IPS DF 6.9 (cell line): ENCODE measurements around the gene PHEX.

Experiments
- DNase-seq: peaks from one replicate; pipeline ENCODE4 v3.0.0-alpha.2; 2013; ENCODE audit warnings: low read depth, low spot score
- H3K27ac ChIP-seq: one replicate; pipeline ENCODE4 v1.5.1; 2013; ENCODE audit warnings: low read length, control low read depth
- H3K27me3 ChIP-seq: 2 replicates; pipeline ENCODE4 v1.6.1; 2013; ENCODE audit warnings: mild to moderate bottlenecking, low read length; ENCODE audit not compliant: control insufficient read depth, insufficient read depth
- H3K36me3 ChIP-seq: 2 replicates; pipeline ENCODE4 v1.6.1; 2013; ENCODE audit warnings: low read length; ENCODE audit not compliant: control insufficient read depth, insufficient read depth
- H3K4me1 ChIP-seq: 2 replicates; pipeline ENCODE4 v1.6.1; 2013; ENCODE audit warnings: low read length; ENCODE audit not compliant: control insufficient read depth, insufficient read depth
- H3K4me3 ChIP-seq: 2 replicates; pipeline ENCODE4 v1.5.1; 2013; ENCODE audit warnings: mild to moderate bottlenecking, low read length
- H3K9me3 ChIP-seq: 2 replicates; pipeline ENCODE4 v1.6.1; 2013; ENCODE audit warnings: low read length, inconsistent platforms; ENCODE audit not compliant: control insufficient read depth, insufficient read depth
- WGBS: extraction: QIAGEN DNeasy Blood & Tissue Kit; methylation state at CpG from one replicate; pipeline ENCODE4 v1.1.7; 2013; ENCODE audit warnings: mixed read lengths, missing lambda C conversion rate; ENCODE audit not compliant: insufficient read length, insufficient coverage; 5-methylcytosine and 5-hydroxymethylcytosine counted together

PHEX gene

GRCh38 chrX:22165732-22166457, 133.8 kb downstream of the PHEX start:
- H3K27ac ChIP-seq, result no peak overlapping the region
- WGBS, result no CpG with 5 or more reads among the region's 4 CpGs
- no peaks in the 10 kb centered on the region for H3K27me3 ChIP-seq
- H3K4me1 ChIP-seq, result no peaks in the 10 kb centered on the region
- no peak overlapping the region for H3K4me3 ChIP-seq
- H3K36me3 ChIP-seq, result no peaks in the 10 kb centered on the region
- DNase-seq, result no peak
- H3K9me3 ChIP-seq, result no peaks in the 10 kb centered on the region

GRCh38 chrX:22171287-22172060, 139.3 kb downstream of the PHEX start:
- DNase-seq, result no peak
- no peak overlapping the region for H3K27ac ChIP-seq
- no peaks in the 10 kb centered on the region for H3K9me3 ChIP-seq

GRCh38 chrX:22173966-22174365, 141.8 kb downstream of the PHEX start:
- H3K27ac ChIP-seq, result no peak overlapping the region
- no peak for DNase-seq
- WGBS, result no CpG with 5 or more reads among the region's 5 CpGs
- no peak overlapping the region for H3K4me3 ChIP-seq
- no peaks in the 10 kb centered on the region for H3K9me3 ChIP-seq
- H3K36me3 ChIP-seq, result no peaks in the 10 kb centered on the region
- no peaks in the 10 kb centered on the region for H3K27me3 ChIP-seq
- no peaks in the 10 kb centered on the region for H3K4me1 ChIP-seq

More at GRCh38 chrX:22171287-22172060, 139.3 kb downstream of the PHEX start:
- no peaks in the 10 kb centered on the region for H3K4me1 ChIP-seq
- WGBS, result no CpG with 5 or more reads among the region's 7 CpGs
- H3K27me3 ChIP-seq, result no peaks in the 10 kb centered on the region
- no peak overlapping the region for H3K4me3 ChIP-seq
- no peaks in the 10 kb centered on the region for H3K36me3 ChIP-seq

DNA sequence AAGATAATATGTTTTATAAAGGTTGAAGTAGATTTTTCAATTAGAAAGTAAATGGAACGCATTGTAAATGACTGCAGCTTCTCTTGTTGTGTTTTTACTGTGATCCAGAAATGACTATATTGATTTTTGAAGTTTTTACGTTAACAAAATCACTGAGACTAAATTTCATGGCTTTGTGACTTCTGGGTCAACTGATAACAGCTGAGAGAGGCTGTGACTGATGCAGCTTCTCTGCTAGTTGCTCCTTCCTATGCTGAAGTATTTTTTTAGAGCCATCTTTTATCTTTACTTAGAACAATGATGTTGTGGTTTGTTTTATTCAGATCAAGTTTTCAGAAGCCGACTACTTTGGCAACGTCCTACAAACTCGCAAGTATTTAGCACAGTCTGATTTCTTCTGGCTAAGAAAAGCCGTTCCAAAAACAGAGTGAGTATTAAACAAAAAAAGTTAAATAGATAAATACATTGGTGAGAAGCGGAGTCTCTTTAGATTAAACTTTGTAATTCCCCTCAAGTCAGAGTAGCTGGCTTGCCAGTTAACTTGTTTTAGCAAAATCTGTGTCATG, 145.9 kb downstream of the PHEX start:
- Histone ChIP-seq H3K36me3 (no peaks in the 10 kb centered on the region), H3K4me1 (no peaks in the 10 kb centered on the region), H3K27ac (no peak overlapping the region), H3K27me3 (no peaks in the 10 kb centered on the region), H3K4me3 (no peak overlapping the region), H3K9me3 (no peaks in the 10 kb centered on the region)
- WGBS, result no CpG with 5 or more reads among the region's 7 CpGs
- DNase-seq, result no peak

- Histone ChIP-seq H3K27me3 (no peaks in the 10 kb centered on the region), H3K4me1 (no peaks in the 10 kb centered on the region), H3K4me3 (no peak overlapping the region), H3K27ac (no peak overlapping the region), H3K9me3 (no peaks in the 10 kb centered on the region), H3K36me3 (no peaks in the 10 kb centered on the region)
- no peak for DNase-seq
- WGBS, result no CpG with 5 or more reads among the region's 2 CpGs
Measured at GRCh38 chrX:22184096-22184495, 152.0 kb downstream of the PHEX start.

DNA sequence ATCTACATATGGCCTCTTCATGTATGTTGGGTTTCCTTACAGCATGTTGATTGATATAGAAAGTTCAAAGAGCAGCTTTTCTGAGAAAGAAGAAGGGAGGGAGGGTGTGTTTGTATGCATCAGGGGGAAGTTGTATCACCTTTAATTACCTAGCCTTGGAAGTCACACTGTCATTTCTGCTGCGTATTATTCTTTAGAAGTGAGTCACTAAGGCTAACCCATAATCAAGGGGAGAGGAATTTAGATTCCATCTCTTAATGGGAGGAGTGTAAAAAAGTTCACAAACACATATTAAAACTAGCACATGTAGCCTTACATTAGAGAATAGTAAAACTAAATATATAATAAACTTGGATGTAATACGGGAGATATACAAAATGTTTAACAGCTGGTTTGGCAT, 154.0 kb downstream of the PHEX start:
- Histone ChIP-seq H3K27me3 (no peaks in the 10 kb centered on the region), H3K4me3 (no peak overlapping the region), H3K9me3 (no peaks in the 10 kb centered on the region), H3K4me1 (no peaks in the 10 kb centered on the region), H3K36me3 (no peaks in the 10 kb centered on the region), H3K27ac (no peak overlapping the region)
- no peak for DNase-seq
- no CpG with 5 or more reads among the region's 2 CpGs for WGBS

- Histone ChIP-seq H3K4me3 (no peak overlapping the region), H3K4me1 (no peaks in the 10 kb centered on the region), H3K27me3 (no peaks in the 10 kb centered on the region), H3K9me3 (no peaks in the 10 kb centered on the region), H3K36me3 (no peaks in the 10 kb centered on the region), H3K27ac (no peak overlapping the region)
- WGBS, result no CpG with 5 or more reads among the region's 13 CpGs
- DNase-seq, result peak; percentile 20
Measured at GRCh38 chrX:22192419-22193060, 160.4 kb downstream of the PHEX start.

GRCh38 chrX:22193851-22194659, 161.9 kb downstream of the PHEX start:
- no CpG with 5 or more reads among the region's 8 CpGs for WGBS
- no peaks in the 10 kb centered on the region for H3K4me1 ChIP-seq
- no peak for DNase-seq
- no peaks in the 10 kb centered on the region for H3K36me3 ChIP-seq
- no peak overlapping the region for H3K4me3 ChIP-seq
- no peaks in the 10 kb centered on the region for H3K27me3 ChIP-seq
- no peak overlapping the region for H3K27ac ChIP-seq
- H3K9me3 ChIP-seq, result no peaks in the 10 kb centered on the region

- Histone ChIP-seq H3K27me3 (no peaks in the 10 kb centered on the region), H3K36me3 (no peaks in the 10 kb centered on the region), H3K9me3 (no peaks in the 10 kb centered on the region), H3K4me1 (no peaks in the 10 kb centered on the region), H3K4me3 (no peak overlapping the region), H3K27ac (no peak overlapping the region)
- DNase-seq, result no peak
- WGBS, result no CpG with 5 or more reads among the region's 1 CpG
Measured at GRCh38 chrX:22194660-22194945, 162.5 kb downstream of the PHEX start.

- H3K9me3 ChIP-seq, result no peaks in the 10 kb centered on the region
- no peaks in the 10 kb centered on the region for H3K4me1 ChIP-seq
- no peak overlapping the region for H3K4me3 ChIP-seq
- no peak for DNase-seq
- no peaks in the 10 kb centered on the region for H3K27me3 ChIP-seq
- H3K27ac ChIP-seq, result no peak overlapping the region
- H3K36me3 ChIP-seq, result no peaks in the 10 kb centered on the region
- WGBS, result no CpG with 5 or more reads among the region's 1 CpG
Measured at GRCh38 chrX:22196149-22196548, 164.0 kb downstream of the PHEX start.
